Measurements from ENCODE around the gene SLC4A1.
A peak's percentile ranks its signal among the peaks of the same experiment; 100 is the strongest.

GRCh38 chr17:44308320-44308818, 40.4 kb upstream of the SLC4A1 start, which contains the start of gene RUNDC3A:
- TF ChIP-seq YY1 (IDR thresholded peaks at IDR 0.05; ENCODE audit: low read depth) (0 out of 2 replicates have a peak, but pooled peaks have one; percentile 12), EP300 (IDR thresholded peaks at IDR 0.05; ENCODE audit: borderline replicate concordance) (no peak), REST (IDR thresholded peaks at IDR 0.05; ENCODE audit: low read depth) (peak; percentile 95), FOXM1 (IDR thresholded peaks at IDR 0.05; ENCODE audit: borderline replicate concordance, low read depth) (no peak), EGR1 (IDR thresholded peaks at IDR 0.05) (peak; percentile 87), CREB1 (IDR thresholded peaks at IDR 0.05; ENCODE audit: low read depth) (peak; percentile 81), CEBPB (IDR thresholded peaks at IDR 0.05) (no peak), RAD21 (IDR thresholded peaks at IDR 0.05; ENCODE audit: low read depth) (no peak), TCF12 (IDR thresholded peaks at IDR 0.05; ENCODE audit: low read depth) (peak; percentile 58; the same call in 1 of the 2 replicates), TAF1 (IDR thresholded peaks at IDR 0.05; ENCODE audit: low read depth) (no peak)
- TF ChIP-seq, protein P1, sequence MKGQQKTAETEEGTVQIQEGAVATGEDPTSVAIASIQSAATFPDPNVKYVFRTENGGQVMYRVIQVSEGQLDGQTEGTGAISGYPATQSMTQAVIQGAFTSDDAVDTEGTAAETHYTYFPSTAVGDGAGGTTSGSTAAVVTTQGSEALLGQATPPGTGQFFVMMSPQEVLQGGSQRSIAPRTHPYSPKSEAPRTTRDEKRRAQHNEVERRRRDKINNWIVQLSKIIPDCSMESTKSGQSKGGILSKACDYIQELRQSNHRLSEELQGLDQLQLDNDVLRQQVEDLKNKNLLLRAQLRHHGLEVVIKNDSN (IDR thresholded peaks at IDR 0.05): no peak
- TF ChIP-seq, protein P2, sequence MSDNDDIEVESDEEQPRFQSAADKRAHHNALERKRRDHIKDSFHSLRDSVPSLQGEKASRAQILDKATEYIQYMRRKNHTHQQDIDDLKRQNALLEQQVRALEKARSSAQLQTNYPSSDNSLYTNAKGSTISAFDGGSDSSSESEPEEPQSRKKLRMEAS (IDR thresholded peaks at IDR 0.05): no peak; the same call in 1 of the 2 replicates
